ENCODE results near the gene ZNF670. TPM values are rescaled to one million over a fixed set of nuclear protein-coding genes. Genes with fewer than 3 reads are reported as not detected.
"Not testable (repeated sequence)": the region's sequence is repeated elsewhere in the genome, so short reads cannot be mapped to it uniquely, and the experiment has no call there.

Gene ZNF670
- total RNA-seq (2022) (5.8 and 6.0 TPM in 2 replicates), Bru-seq, nascent RNA (percentile 82 among the genes with signal in this experiment), BruChase-seq, experiment 1, labeled RNA remaining after a 2-hour chase (percentile 93 among the genes with signal in this experiment), BruChase-seq, experiment 2, labeled RNA remaining after a 6-hour chase (percentile 71 among the genes with signal in this experiment)
- long read RNA-seq, transcript ZNF670-201 (4 exons, 1,994 nt), result major isoform, 19 of 20 reads
- long read RNA-seq, partial matches to known transcripts, result 0 of 20 reads
- long read RNA-seq, other reads (novel, unspliced or antisense), result 1 of 20 reads

- no peaks in the 10 kb centered on the region for H3K27me3 ChIP-seq (replicated peaks; ENCODE audit: control insufficient read depth, insufficient read depth, low read length)
- H3K36me3 ChIP-seq (ENCODE audit: control insufficient read depth, insufficient read depth, low read length), result no peaks in the 10 kb centered on the region; the same call in 1 of the 2 replicates
- H3K4me1 Mint-ChIP-seq (ENCODE audit: low read depth, unreplicated experiment), result peaks cover 13% of the 10 kb centered on the region
- ChIA-PET CTCF (no interaction called here), POLR2A (interaction anchor here (0.5 to 0.9 kb wide), 6 partner anchors 33 to 1324 kb away, joined by 3 to 4 read pairs (median 3); partner anchors contain the start of gene AHCTF1)
- H3K4me3 Mint-ChIP-seq (ENCODE audit: unreplicated experiment), result peak within 1 kb of the TSS; percentile 75
- TF ChIP-seq CTCF (IDR thresholded peaks at IDR 0.05; ENCODE audit: insufficient read depth in 1 of 2, low read depth in 1 of 2, low read length in 1 of 2, severe bottlenecking in 1 of 2, unreplicated experiment in 1 of 2), result peak; percentile 13 to 37
- peaks cover 5% of the 10 kb centered on the region; the same call in 1 of the 2 replicates for H3K4me1 ChIP-seq
- H3K4me3 ChIP-seq (ENCODE audit: low read depth, low read length), result peak within 1 kb of the TSS; percentile 93
- peaks cover 5% of the 10 kb centered on the region; the same call in 1 of the 2 replicates for H3K9me3 ChIP-seq
- H3K36me3 Mint-ChIP-seq (ENCODE audit: insufficient read depth, unreplicated experiment), result peaks cover 23% of the 10 kb centered on the region
- DNase-seq, result peak; percentile 96
- no peaks in the 10 kb centered on the region for H3K27me3 Mint-ChIP-seq (ENCODE audit: insufficient read depth, unreplicated experiment)
- H3K9me3 Mint-ChIP-seq (ENCODE audit: unreplicated experiment), result peaks cover 29% of the 10 kb centered on the region
- no TSS peak for BruUV-seq (replicated peaks)
- peak within 1 kb of the TSS; percentile 94 for H3K27ac Mint-ChIP-seq (ENCODE audit: unreplicated experiment)
- intact Hi-C loops (cut with micrococcal nuclease; ENCODE audit: unreplicated experiment), result loop anchor here (1.0 kb wide), 4 partner anchors 26 to 171 kb away; partner anchors contain the start of genes ZNF669 and ZNF695
Observed at GRCh38 chr1:247078258-247079140, at the start of gene ZNF670. ZNF670 (minus strand) TSS chr1:247078811; CDS start chr1:247078596, 215 bp downstream.

GRCh38 chr1:247127519-247128282 is 49.1 kb upstream of the ZNF670 start:
- CTCF ChIA-PET; BruUV-seq (replicated peaks): not testable (repeated sequence)

GRCh38 chr1:247126601-247127000 is 48.0 kb upstream of the ZNF670 start:
- CTCF ChIA-PET; H3K9me3 ChIP-seq; intact Hi-C loops (cut with micrococcal nuclease; ENCODE audit: unreplicated experiment); H3K27me3 ChIP-seq (replicated peaks; ENCODE audit: control insufficient read depth, insufficient read depth, low read length); H3K4me1 ChIP-seq; POLR2A ChIA-PET; H3K27ac Mint-ChIP-seq (ENCODE audit: unreplicated experiment); BruUV-seq (replicated peaks); H3K4me1 Mint-ChIP-seq (ENCODE audit: low read depth, unreplicated experiment); H3K27me3 Mint-ChIP-seq (ENCODE audit: insufficient read depth, unreplicated experiment); H3K4me3 ChIP-seq (ENCODE audit: low read depth, low read length); H3K4me3 Mint-ChIP-seq (ENCODE audit: unreplicated experiment); H3K9me3 Mint-ChIP-seq (ENCODE audit: unreplicated experiment); H3K36me3 ChIP-seq (ENCODE audit: control insufficient read depth, insufficient read depth, low read length); DNase-seq: not testable (repeated sequence)
- peaks cover 27% of the 10 kb centered on the region for H3K36me3 Mint-ChIP-seq (ENCODE audit: insufficient read depth, unreplicated experiment)

More at GRCh38 chr1:247127519-247128282, 49.1 kb upstream of the ZNF670 start:
- DNase-seq; intact Hi-C loops (cut with micrococcal nuclease; ENCODE audit: unreplicated experiment); H3K4me1 ChIP-seq; POLR2A ChIA-PET; H3K4me1 Mint-ChIP-seq (ENCODE audit: low read depth, unreplicated experiment); H3K27me3 Mint-ChIP-seq (ENCODE audit: insufficient read depth, unreplicated experiment); H3K9me3 Mint-ChIP-seq (ENCODE audit: unreplicated experiment); H3K27me3 ChIP-seq (replicated peaks; ENCODE audit: control insufficient read depth, insufficient read depth, low read length); H3K36me3 ChIP-seq (ENCODE audit: control insufficient read depth, insufficient read depth, low read length): not testable (repeated sequence)
- Histone ChIP-seq H3K4me3 (ENCODE audit: low read depth, low read length) (peak overlapping the region; percentile 26), H3K9me3 (peaks cover 15% of the 10 kb centered on the region)
- H3K4me3 Mint-ChIP-seq (ENCODE audit: unreplicated experiment), result peak overlapping the region; percentile 71
- H3K27ac Mint-ChIP-seq (ENCODE audit: unreplicated experiment), result peak overlapping the region; percentile 32
- peaks cover 38% of the 10 kb centered on the region for H3K36me3 Mint-ChIP-seq (ENCODE audit: insufficient read depth, unreplicated experiment)

- H3K27me3 Mint-ChIP-seq (ENCODE audit: insufficient read depth, unreplicated experiment); H3K27ac Mint-ChIP-seq (ENCODE audit: unreplicated experiment); intact Hi-C loops (cut with micrococcal nuclease; ENCODE audit: unreplicated experiment); H3K27me3 ChIP-seq (replicated peaks; ENCODE audit: control insufficient read depth, insufficient read depth, low read length); H3K4me1 ChIP-seq; H3K36me3 ChIP-seq (ENCODE audit: control insufficient read depth, insufficient read depth, low read length); DNase-seq; H3K9me3 Mint-ChIP-seq (ENCODE audit: unreplicated experiment); H3K9me3 ChIP-seq; H3K4me3 Mint-ChIP-seq (ENCODE audit: unreplicated experiment); H3K4me1 Mint-ChIP-seq (ENCODE audit: low read depth, unreplicated experiment); H3K4me3 ChIP-seq (ENCODE audit: low read depth, low read length); CTCF ChIA-PET; POLR2A ChIA-PET: not testable (repeated sequence)
- BruUV-seq (replicated peaks), result TSS peak; percentile 82
- peaks cover 24% of the 10 kb centered on the region for H3K36me3 Mint-ChIP-seq (ENCODE audit: insufficient read depth, unreplicated experiment)
Observed at GRCh38 chr1:247126166-247126565, 47.6 kb upstream of the ZNF670 start.
